Mononuclear cell (primary cell): ENCODE measurements around the gene EOMES. TPM values are rescaled to one million over a fixed set of nuclear protein-coding genes. Genes with fewer than 3 reads are reported as not detected.
"Not testable (repeated sequence)": the region's sequence is repeated elsewhere in the genome, so short reads cannot be mapped to it uniquely, and the experiment has no call there.

Experiments used
- H3K27me3 ChIP-seq: 2 replicates; pipeline ENCODE4 v1.6.0; 2011; ENCODE audit warnings: low read length, control low read depth; ENCODE audit not compliant: insufficient read depth
- H3K4me1 ChIP-seq: 2 replicates; pipeline ENCODE4 v1.5.1; 2011; ENCODE audit warnings: mild to moderate bottlenecking, low read length, control low read depth; ENCODE audit not compliant: insufficient read depth
- H3K4me3 ChIP-seq: 2 replicates; pipeline ENCODE4 v1.5.1; 2011; ENCODE audit warnings: mild to moderate bottlenecking, low read length, moderate library complexity
- H3K9me3 ChIP-seq: 2 replicates; pipeline ENCODE4 v1.5.1; 2011; ENCODE audit warnings: low read depth, mild to moderate bottlenecking, control low read depth, low read length
- total RNA-seq: library from RNA; depleted of rRNA; stranded (reverse); fragments of >200 nt; gene quantifications from one replicate; pipeline ENCODE4 v1.2.3, GENCODE V29; 2012

EOMES gene
- total RNA-seq: 3.4 TPM

- Histone ChIP-seq H3K27me3 (peaks cover 96% of the 10 kb centered on the region), H3K9me3 (no peaks in the 10 kb centered on the region)
These were observed at the start of gene EOMES for GRCh38 chr3:27721717-27722564. EOMES (minus strand) TSS chr3:27722323; CDS start chr3:27722294, 29 bp downstream.

GRCh38 chr3:27770384-27770783 is 48.3 kb upstream of the EOMES start:
- H3K4me3 ChIP-seq, H3K9me3 ChIP-seq, H3K27me3 ChIP-seq, H3K4me1 ChIP-seq: not testable (repeated sequence)

More at GRCh38 chr3:27721717-27722564, at the start of gene EOMES:
- Histone ChIP-seq H3K4me1 (peaks cover 36% of the 10 kb centered on the region), H3K4me3 (peak within 1 kb of the TSS; percentile 43)

- no peaks in the 10 kb centered on the region for H3K4me1 ChIP-seq
- H3K27me3 ChIP-seq: no peaks in the 10 kb centered on the region
- H3K9me3 ChIP-seq: no peaks in the 10 kb centered on the region
- H3K4me3 ChIP-seq: no peak overlapping the region
These were observed 44.9 kb upstream of the EOMES start for GRCh38 chr3:27767000-27767399.

GRCh38 chr3:27758083-27758482 is 36.0 kb upstream of the EOMES start:
- H3K27me3 ChIP-seq: no peaks in the 10 kb centered on the region
- no peaks in the 10 kb centered on the region for H3K9me3 ChIP-seq
- no peak overlapping the region for H3K4me3 ChIP-seq
- no peaks in the 10 kb centered on the region for H3K4me1 ChIP-seq

- H3K4me3 ChIP-seq: no peak overlapping the region
- H3K4me1 ChIP-seq: no peaks in the 10 kb centered on the region
- H3K9me3 ChIP-seq: no peaks in the 10 kb centered on the region
- no peaks in the 10 kb centered on the region for H3K27me3 ChIP-seq
These were observed 34.8 kb upstream of the EOMES start for GRCh38 chr3:27756877-27757276.

GRCh38 chr3:27752926-27753325 is 30.8 kb upstream of the EOMES start:
- H3K4me1 ChIP-seq: no peaks in the 10 kb centered on the region
- no peaks in the 10 kb centered on the region for H3K9me3 ChIP-seq
- no peaks in the 10 kb centered on the region for H3K27me3 ChIP-seq
- H3K4me3 ChIP-seq: no peak overlapping the region

GRCh38 chr3:27749643-27750042 is 27.5 kb upstream of the EOMES start:
- no peaks in the 10 kb centered on the region for H3K9me3 ChIP-seq
- H3K27me3 ChIP-seq: no peaks in the 10 kb centered on the region
- H3K4me1 ChIP-seq: no peaks in the 10 kb centered on the region
- no peak overlapping the region for H3K4me3 ChIP-seq

GRCh38 chr3:27746838-27747237 is 24.7 kb upstream of the EOMES start:
- H3K4me1 ChIP-seq: no peaks in the 10 kb centered on the region
- no peaks in the 10 kb centered on the region for H3K27me3 ChIP-seq
- H3K4me3 ChIP-seq: no peak overlapping the region
- no peaks in the 10 kb centered on the region for H3K9me3 ChIP-seq

GRCh38 chr3:27740854-27741253 is 18.7 kb upstream of the EOMES start:
- H3K9me3 ChIP-seq: no peaks in the 10 kb centered on the region
- H3K27me3 ChIP-seq: no peaks in the 10 kb centered on the region
- H3K4me1 ChIP-seq: no peaks in the 10 kb centered on the region
- no peak overlapping the region for H3K4me3 ChIP-seq

- Histone ChIP-seq H3K9me3 (no peaks in the 10 kb centered on the region), H3K4me1 (no peaks in the 10 kb centered on the region), H3K4me3 (no peak overlapping the region), H3K27me3 (peaks cover 17% of the 10 kb centered on the region)
These were observed 15.0 kb upstream of the EOMES start for GRCh38 chr3:27737091-27737490.

- peaks cover 24% of the 10 kb centered on the region for H3K4me1 ChIP-seq
- no peak overlapping the region for H3K4me3 ChIP-seq
- no peaks in the 10 kb centered on the region for H3K9me3 ChIP-seq
- H3K27me3 ChIP-seq: peaks cover 77% of the 10 kb centered on the region
These were observed 8.9 kb upstream of the EOMES start for GRCh38 chr3:27730774-27731659.

GRCh38 chr3:27729748-27730611 is 7.9 kb upstream of the EOMES start:
- no peak overlapping the region for H3K4me3 ChIP-seq
- H3K9me3 ChIP-seq: no peaks in the 10 kb centered on the region
- H3K27me3 ChIP-seq: peaks cover 86% of the 10 kb centered on the region
- H3K4me1 ChIP-seq: peaks cover 24% of the 10 kb centered on the region

- Histone ChIP-seq H3K4me3 (no peak overlapping the region), H3K9me3 (no peaks in the 10 kb centered on the region), H3K27me3 (peaks cover 89% of the 10 kb centered on the region), H3K4me1 (peaks cover 24% of the 10 kb centered on the region)
These were observed 7.2 kb upstream of the EOMES start for GRCh38 chr3:27729325-27729724.

GRCh38 chr3:27728195-27729087 is 6.3 kb upstream of the EOMES start:
- Histone ChIP-seq H3K4me3 (no peak overlapping the region), H3K27me3 (peaks cover 98% of the 10 kb centered on the region)

More at GRCh38 chr3:27728195-27729087, 6.3 kb upstream of the EOMES start:
- Histone ChIP-seq H3K9me3 (no peaks in the 10 kb centered on the region), H3K4me1 (peaks cover 32% of the 10 kb centered on the region)
